Measurements from ENCODE around the gene TPO. TPM values are rescaled to one million over a fixed set of nuclear protein-coding genes. Genes with fewer than 3 reads are reported as not detected.
"Not testable (repeated sequence)": the region's sequence is repeated elsewhere in the genome, so short reads cannot be mapped to it uniquely, and the experiment has no call there.

Gene TPO
- 5.2 TPM for total RNA-seq
- long read RNA-seq, partial matches to known transcripts, result 2 of 3 reads
- long read RNA-seq, other reads (novel, unspliced or antisense), result 1 of 3 reads

GRCh38 chr2:1413156-1413710, at the start of gene TPO:
Gene TPO, plus strand, starts transcription at chr2:1413463. Its CDS starts 946 bp downstream, at chr2:1414409.
- no peak for ATAC-seq
- intact Hi-C loops (cut with DNase I), result no loop called here
- DNase-seq (ENCODE audit: missing footprints), result no peak

GRCh38 chr2:1366546-1367134, 46.6 kb upstream of the TPO start:
- ATAC-seq (peak; percentile 42), DNase-seq (ENCODE audit: missing footprints) (peak; percentile 74)
- intact Hi-C loops (cut with DNase I), result no loop called here

GRCh38 chr2:1367601-1368000, 45.7 kb upstream of the TPO start:
- ATAC-seq (no peak), DNase-seq (ENCODE audit: missing footprints) (no peak)
- intact Hi-C loops (cut with DNase I), result no loop called here

GRCh38 chr2:1369905-1370304, 43.4 kb upstream of the TPO start:
- intact Hi-C loops (cut with DNase I), result loop anchor here (10.0 kb wide), 2 partner anchors 125 to 145 kb away; no protein-coding TSS in a partner anchor
- no peak for ATAC-seq

GRCh38 chr2:1370461-1370860, 42.8 kb upstream of the TPO start:
- intact Hi-C loops (cut with DNase I), result loop anchor here (10.0 kb wide), 2 partner anchors 126 to 144 kb away; no protein-coding TSS in a partner anchor
- ATAC-seq (no peak), DNase-seq (ENCODE audit: missing footprints) (no peak)

More at GRCh38 chr2:1369905-1370304, 43.4 kb upstream of the TPO start:
- DNase-seq (ENCODE audit: missing footprints), result no peak

GRCh38 chr2:1371082-1371481, 42.2 kb upstream of the TPO start:
- intact Hi-C loops (cut with DNase I), result loop anchor here (10.0 kb wide), 2 partner anchors 126 to 144 kb away; no protein-coding TSS in a partner anchor
- DNase-seq (ENCODE audit: missing footprints) (no peak), ATAC-seq (no peak)

- no peak for ATAC-seq
- intact Hi-C loops (cut with DNase I), result loop anchor here (10.0 kb wide), 2 partner anchors 129 to 141 kb away; no protein-coding TSS in a partner anchor
- no peak for DNase-seq (ENCODE audit: missing footprints)
These were observed 39.4 kb upstream of the TPO start for GRCh38 chr2:1373830-1374229.

GRCh38 chr2:1374287-1374686, 39.0 kb upstream of the TPO start:
- DNase-seq (ENCODE audit: missing footprints), result no peak
- ATAC-seq, result no peak
- intact Hi-C loops (cut with DNase I), result loop anchor here (10.0 kb wide), 2 partner anchors 129 to 141 kb away; no protein-coding TSS in a partner anchor

- DNase-seq (ENCODE audit: missing footprints) (no peak), ATAC-seq (no peak)
- intact Hi-C loops (cut with DNase I), result loop anchor here (10.0 kb wide), 2 partner anchors 131 to 139 kb away; no protein-coding TSS in a partner anchor
These were observed 37.5 kb upstream of the TPO start for GRCh38 chr2:1375794-1376193.

- no peak for DNase-seq (ENCODE audit: missing footprints)
- ATAC-seq, result no peak
- intact Hi-C loops (cut with DNase I), result loop anchor here (10.0 kb wide), 2 partner anchors 133 to 137 kb away; no protein-coding TSS in a partner anchor
These were observed 35.8 kb upstream of the TPO start for GRCh38 chr2:1377473-1377872.

- ATAC-seq, result no peak
- intact Hi-C loops (cut with DNase I), result loop anchor here (10.0 kb wide), 2 partner anchors 134 to 136 kb away; no protein-coding TSS in a partner anchor
- DNase-seq (ENCODE audit: missing footprints), result no peak
These were observed 34.7 kb upstream of the TPO start for GRCh38 chr2:1378456-1379150.

- intact Hi-C loops (cut with DNase I), result no loop called here
- no peak for DNase-seq (ENCODE audit: missing footprints)
- ATAC-seq, result no peak
These were observed 31.6 kb upstream of the TPO start for GRCh38 chr2:1381644-1382043.

- ATAC-seq; intact Hi-C loops (cut with DNase I); DNase-seq (ENCODE audit: missing footprints): not testable (repeated sequence)
These were observed 25.1 kb upstream of the TPO start for GRCh38 chr2:1387954-1388725.

- intact Hi-C loops (cut with DNase I); DNase-seq (ENCODE audit: missing footprints); ATAC-seq: not testable (repeated sequence)
These were observed 23.1 kb upstream of the TPO start for GRCh38 chr2:1390118-1390517.

- intact Hi-C loops (cut with DNase I), result no loop called here
- DNase-seq (ENCODE audit: missing footprints) (no peak), ATAC-seq (no peak)
These were observed 19.9 kb upstream of the TPO start for GRCh38 chr2:1393321-1393720.

GRCh38 chr2:1394709-1395408, 18.4 kb upstream of the TPO start:
- no peak for ATAC-seq
- intact Hi-C loops (cut with DNase I), result no loop called here
- no peak for DNase-seq (ENCODE audit: missing footprints)

GRCh38 chr2:1397350-1397749, 15.9 kb upstream of the TPO start:
- intact Hi-C loops (cut with DNase I), result no loop called here
- ATAC-seq, result no peak
- DNase-seq (ENCODE audit: missing footprints), result no peak

GRCh38 chr2:1398191-1398590, 15.1 kb upstream of the TPO start:
- intact Hi-C loops (cut with DNase I), result no loop called here
- DNase-seq (ENCODE audit: missing footprints) (no peak), ATAC-seq (no peak)

Data from Right ventricle myocardium inferior (tissue), 1 donor.